NCI-H345 treated with DMSO at 0.1 percent for 48 hours (cell line): ENCODE measurements around the gene CYRIA.

Experiments
- DNase-seq: peaks from one replicate; lab custom pipeline; 2025; ENCODE audit not compliant: unreplicated experiment; lab: John Stamatoyannopoulos, UW

CYRIA gene

GRCh38 chr2:16671760-16672159 lies 6.1 kb upstream of the CYRIA start:
- no peak for DNase-seq

DNA sequence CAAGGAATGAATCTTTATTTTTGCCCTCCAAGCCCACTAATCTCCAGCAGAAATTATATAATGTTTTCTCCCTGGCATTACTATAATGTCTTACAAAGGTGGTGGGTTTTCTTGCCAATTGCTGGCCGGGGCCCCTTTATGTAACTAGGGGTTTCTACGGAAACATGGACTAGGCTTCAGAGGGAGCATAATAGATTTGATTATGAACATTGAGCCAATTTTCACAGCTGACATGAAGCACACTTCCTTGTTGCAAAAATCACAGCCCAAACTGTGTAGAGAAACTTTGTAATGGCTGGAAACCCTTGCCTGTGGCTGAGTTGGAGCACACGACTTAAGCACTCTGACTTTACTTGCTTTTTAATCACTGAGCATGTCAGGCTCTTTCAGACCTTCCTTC lies 3.8 kb upstream of the CYRIA start:
- DNase-seq = no peak

GRCh38 chr2:16666449-16666801 lies 791 bp upstream of the CYRIA start:
- DNase-seq = no peak

GRCh38 chr2:16664809-16665747 lies 556 bp downstream of the CYRIA start:
- DNase-seq = no peak

GRCh38 chr2:16664052-16664731 lies 1.4 kb downstream of the CYRIA start:
- no peak for DNase-seq

- DNase-seq = no peak
These were observed 2.3 kb downstream of the CYRIA start for GRCh38 chr2:16663121-16663905.

DNA sequence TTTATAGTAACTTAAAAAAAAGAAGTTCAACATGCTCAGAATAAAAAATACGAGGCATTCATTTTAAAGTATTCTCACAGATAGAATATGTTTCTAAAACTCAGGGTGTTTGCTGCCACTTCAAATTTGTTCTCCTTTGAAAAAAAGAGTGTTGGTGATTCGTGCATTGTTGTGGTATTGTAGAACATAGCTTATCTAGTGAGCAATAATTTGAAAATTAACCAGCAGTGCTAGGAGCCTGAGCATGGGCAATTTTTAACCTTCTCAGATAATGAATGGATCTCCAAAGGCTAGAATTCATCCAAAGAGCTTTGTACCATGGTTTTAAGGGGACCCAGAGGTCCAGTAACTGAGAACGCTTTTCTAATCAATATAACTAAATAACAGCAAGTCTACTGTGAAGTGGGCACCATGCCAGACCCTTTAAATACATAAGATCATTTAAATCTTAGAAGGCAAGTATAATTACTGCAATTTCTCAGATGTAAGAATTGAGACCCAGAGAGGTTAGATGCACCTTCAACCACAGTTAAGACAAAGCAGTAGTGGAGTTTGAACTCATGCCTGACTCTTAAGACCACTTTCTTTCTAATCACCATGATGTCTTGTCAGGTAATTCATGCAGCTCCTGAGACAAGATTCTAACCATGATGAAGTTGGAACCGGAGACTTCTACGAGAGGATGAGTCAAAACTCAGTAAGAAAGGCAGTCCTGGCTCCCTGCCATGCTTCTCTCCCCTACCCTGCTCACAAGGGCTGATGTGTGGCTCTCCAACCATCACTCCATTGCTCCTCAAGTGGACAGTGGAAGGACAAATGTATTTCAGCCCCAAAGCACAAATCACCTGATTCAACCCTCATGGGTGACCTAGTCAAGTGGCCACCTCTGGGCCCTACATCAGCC lies 3.4 kb downstream of the CYRIA start:
- DNase-seq = no peak

DNA sequence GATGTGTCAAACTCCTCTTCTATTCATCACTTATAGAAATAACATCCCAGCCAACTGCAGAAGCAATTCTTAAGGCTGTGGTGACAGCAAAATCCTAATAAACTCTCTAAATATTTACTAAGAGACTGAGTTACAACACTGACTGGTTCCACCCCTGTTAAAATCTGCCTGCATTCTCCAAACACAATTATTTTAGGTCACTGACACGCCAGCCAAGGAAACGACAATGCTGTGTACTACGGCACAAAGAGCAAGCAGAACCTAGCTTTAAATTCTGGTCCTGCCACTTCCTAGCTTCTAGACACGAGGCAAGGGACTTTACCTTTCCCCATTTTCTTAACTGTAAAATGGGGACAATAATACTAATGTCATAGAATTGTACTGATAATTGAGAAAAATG lies 4.1 kb downstream of the CYRIA start:
- DNase-seq = no peak

DNA sequence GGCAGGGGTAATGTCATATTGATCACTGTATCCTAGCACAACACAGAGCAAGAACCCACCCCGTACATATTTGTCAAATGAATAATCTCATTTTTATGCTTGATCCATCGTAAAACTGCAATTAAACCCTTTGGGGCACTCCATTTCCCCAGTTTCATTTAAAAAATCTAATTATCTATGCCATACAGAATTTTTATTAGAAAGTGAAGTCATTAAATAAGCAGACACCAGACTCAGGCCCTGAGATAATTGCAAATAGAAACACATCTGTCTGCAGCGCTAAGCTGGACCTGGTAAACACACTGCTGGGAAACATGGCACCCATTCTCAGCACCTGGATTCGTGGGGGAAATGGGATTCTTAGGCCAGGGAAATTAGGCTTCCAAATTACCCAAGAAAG lies 5.1 kb downstream of the CYRIA start:
- no peak for DNase-seq

- DNase-seq = no peak
These were observed 5.5 kb downstream of the CYRIA start for GRCh38 chr2:16660114-16660513.

GRCh38 chr2:16658076-16658739 lies 7.4 kb downstream of the CYRIA start:
- no peak for DNase-seq

DNA sequence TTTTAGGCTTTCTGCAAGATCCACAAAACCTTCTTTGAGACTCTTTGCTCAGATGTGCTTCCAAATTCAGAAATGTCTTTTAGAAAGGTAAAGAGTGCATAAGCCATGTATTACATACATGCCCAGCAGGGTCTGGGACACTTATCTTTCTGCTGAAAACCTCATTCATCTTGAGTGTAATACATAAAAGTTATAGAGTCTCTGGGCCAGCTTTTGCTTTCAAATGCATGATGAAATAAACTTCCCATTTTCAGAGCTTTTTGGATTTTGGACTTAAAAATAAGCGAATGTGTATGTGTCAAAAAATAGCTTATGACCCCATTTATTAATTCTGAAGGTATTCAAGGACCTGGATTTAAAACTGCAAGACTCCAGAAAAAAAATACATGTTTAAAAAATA lies 8.0 kb downstream of the CYRIA start:
- DNase-seq = no peak

DNA sequence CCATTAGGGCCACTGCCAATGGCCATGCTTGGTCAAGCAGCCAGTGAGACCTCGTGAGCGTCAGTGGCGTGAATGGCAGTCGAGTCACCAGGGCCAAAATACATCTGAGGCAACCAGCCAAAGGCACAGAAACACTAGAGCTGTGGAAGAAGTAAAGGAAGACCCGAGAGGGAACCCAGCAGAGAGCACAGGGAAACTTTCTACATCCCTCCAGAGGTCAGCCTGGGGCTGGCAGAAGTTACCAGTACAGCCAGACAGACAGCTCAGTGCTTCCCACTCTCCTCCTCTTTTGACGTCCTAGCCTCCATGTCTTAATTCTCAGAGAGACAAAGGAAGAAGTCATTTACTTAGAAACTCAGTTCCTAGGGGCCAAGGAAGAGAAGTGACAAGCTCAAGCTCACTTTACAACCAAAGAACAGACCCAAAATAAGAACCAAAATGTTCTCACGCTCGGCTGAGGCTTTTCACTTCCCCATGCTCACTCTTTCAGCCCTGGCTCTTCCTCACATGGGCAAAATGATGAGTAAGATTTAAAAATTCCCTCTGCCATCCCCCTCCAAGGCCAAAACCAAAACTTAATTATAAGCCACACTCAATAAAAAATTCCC lies 8.7 kb downstream of the CYRIA start:
- DNase-seq = no peak

GRCh38 chr2:16655905-16656642 lies 9.6 kb downstream of the CYRIA start:
- DNase-seq = no peak

DNA sequence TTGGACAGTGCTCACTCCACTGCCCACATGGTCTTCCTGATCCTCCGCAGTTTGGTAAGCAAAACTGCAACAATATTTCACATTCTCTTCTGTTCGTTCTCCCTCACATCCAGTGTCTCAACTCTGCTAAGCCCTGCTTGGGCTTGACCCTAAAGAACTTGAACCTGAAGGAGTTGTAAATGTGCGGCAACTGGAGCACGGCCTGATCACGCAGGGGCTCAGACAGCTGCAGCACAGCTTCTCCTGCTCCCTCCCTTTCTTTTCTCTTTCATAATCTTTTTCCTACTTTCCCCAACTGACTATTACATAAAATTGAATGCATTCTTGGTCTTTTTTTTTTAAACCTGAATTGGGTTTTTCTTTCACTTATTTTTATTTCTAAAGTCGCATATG lies 10.2 kb downstream of the CYRIA start:
- DNase-seq = no peak

- DNase-seq = no peak
These were observed 10.7 kb downstream of the CYRIA start for GRCh38 chr2:16654833-16655444.

DNA sequence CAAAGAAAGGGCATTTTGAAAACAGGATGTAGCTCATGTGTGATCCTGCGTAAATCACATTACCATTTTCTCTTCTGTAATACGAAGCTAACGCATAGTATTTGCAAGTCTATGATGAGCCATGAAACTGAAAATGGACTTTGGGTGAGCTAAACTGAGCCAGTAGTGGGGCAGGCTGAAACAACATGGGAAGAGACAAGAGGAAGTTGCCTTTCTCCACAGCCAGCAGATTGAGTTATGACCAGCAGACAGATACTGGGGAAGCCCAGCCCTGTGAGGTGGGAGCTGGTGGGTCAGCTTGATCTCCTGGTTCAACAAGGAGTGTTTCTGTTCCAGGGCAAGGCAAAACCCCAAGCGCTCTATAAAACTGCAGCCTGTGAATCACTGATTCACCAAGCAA lies 11.8 kb downstream of the CYRIA start:
- DNase-seq = no peak

GRCh38 chr2:16653083-16653375 lies 12.6 kb downstream of the CYRIA start:
- no peak for DNase-seq
